Left lobe of liver (tissue), 2 donors: ENCODE data around the gene RAB14. TPM values are rescaled to one million over a fixed set of nuclear protein-coding genes. Genes with fewer than 3 reads are reported as not detected.

ENCODE experiments used
- ATAC-seq: fragments of 200-7000 bp; cut with Tn5 transposase; one replicate; pipeline ENCODE4 v1.9.1; 2020; ENCODE audit warnings: mild to moderate bottlenecking, moderate library complexity
- DNase-seq: peaks from one replicate; pipeline ENCODE4 v3.0.0-alpha.2; 2020; ENCODE audit warnings: low spot score
- total RNA-seq: library from RNA; stranded (reverse); gene quantifications from one replicate; pipeline ENCODE4 v1.2.1, GENCODE V29; 2021
- donor health status: DM: no; HTN: no; CAD: no; lungs with moderate emphysema.
- donor health status: DM: no; HTN: yes; CAD: no.

RAB14 gene
- total RNA-seq, 1 donor from 2014 or later = 50.0 TPM

DNA sequence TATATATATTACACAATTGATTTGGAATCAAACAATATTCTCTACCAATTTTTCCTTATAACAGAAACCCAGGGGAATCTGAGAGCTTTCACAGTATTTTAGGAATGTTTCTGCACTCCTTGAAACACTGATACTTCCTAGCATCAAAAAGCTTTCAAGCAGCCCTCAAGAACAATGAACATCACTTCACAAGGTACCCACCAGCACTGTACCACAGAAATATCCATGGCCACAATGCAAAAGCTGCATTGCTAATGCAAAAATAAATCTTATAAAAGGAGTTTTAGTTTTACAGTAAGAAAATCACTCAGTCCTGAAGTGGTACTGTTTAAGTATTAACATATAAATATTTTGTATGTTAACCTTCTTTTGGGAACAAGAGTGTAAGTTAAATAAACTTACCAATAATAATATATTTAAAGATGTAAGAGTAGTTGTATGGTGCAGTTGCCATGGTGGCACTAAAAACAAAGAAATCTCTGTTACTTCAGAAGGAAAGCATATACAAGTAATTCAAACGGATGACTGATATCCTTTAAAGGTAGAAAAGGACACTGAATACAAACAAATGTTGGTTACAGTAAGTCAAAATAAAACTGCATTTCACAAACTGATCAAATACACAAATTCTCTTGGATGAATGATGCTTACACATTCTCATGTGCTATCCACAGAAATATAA lies 8.6 kb downstream of the RAB14 start:
- DNase-seq (no peak), ATAC-seq (no peak)

DNA sequence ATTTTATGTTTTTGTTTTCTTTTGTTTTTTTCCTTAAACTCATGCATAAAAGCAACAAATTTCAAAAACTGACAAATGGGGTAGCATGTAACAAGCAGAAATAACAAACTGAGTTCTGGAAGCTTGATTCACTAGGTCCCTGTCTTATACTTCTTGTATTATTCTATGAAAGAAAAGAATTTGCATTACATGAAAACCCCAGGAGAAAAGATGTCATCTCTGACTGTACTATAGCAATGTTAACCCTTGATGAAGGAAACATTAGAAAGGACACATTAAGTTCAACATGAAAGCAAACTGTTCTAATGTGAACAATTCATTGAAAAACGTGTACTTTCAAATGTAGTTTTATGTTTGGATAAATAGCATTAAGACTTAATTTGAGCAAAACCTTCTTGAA lies 9.2 kb downstream of the RAB14 start:
- ATAC-seq (no peak), DNase-seq (no peak)

DNA sequence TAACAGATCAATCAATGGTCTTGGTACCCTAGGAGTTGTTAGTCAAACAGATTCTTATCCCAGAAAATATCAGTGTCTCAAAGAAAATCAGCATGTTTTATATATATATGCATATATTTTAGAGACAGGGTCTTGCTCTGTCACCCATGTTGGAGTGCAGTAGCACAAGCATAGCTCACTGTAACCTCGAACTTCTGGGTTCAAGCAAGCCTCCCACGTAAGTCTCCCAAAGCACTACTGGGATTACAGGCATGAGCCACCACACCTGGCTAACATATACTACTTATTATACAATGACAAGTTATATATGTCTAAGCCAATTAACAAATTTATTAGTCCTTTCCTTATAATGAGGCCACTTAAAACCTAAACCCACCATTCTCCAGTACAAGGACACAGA lies 10.4 kb downstream of the RAB14 start:
- no peak for ATAC-seq

DNA sequence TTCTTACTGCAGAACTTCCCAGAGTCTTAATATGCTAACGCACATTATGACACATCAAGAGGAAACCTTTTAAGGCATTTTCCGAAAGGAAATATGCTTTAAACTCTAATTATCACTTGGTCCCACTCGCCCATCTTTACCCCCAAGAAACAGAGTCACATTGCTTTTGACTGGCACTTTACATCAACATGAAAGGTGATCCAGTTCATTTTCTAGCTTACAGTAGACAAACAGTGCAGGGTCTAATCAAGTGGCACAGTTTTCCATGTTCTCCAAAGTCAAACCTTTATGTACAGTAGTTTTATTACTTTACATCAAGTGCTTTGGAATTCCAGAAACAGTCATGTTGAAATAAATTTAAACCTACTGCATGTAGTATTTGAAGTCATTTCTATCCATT lies 12.0 kb downstream of the RAB14 start:
- DNase-seq = no peak
- ATAC-seq = no peak

More for the DNA sequence above, 10.4 kb downstream of the RAB14 start:
- DNase-seq = no peak

DNA sequence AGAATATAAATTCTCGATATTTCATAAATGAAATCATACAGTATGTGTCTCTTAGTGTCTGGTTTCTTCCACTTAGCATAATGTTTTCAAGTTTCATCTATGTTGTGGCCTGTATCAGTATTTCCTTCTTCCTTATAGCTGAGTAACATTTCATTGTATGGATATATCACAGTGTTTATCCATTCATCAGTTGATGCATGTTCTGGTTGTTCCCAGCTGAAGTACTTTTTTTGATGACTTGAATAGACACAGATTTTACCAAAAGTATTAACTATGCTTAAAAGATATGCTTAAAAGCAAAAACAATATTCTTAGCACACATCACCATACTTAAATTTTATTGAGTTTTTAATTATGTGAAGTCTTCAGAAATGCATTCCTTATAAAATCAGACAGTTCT lies 12.7 kb downstream of the RAB14 start:
- no peak for DNase-seq
- no peak for ATAC-seq

DNA sequence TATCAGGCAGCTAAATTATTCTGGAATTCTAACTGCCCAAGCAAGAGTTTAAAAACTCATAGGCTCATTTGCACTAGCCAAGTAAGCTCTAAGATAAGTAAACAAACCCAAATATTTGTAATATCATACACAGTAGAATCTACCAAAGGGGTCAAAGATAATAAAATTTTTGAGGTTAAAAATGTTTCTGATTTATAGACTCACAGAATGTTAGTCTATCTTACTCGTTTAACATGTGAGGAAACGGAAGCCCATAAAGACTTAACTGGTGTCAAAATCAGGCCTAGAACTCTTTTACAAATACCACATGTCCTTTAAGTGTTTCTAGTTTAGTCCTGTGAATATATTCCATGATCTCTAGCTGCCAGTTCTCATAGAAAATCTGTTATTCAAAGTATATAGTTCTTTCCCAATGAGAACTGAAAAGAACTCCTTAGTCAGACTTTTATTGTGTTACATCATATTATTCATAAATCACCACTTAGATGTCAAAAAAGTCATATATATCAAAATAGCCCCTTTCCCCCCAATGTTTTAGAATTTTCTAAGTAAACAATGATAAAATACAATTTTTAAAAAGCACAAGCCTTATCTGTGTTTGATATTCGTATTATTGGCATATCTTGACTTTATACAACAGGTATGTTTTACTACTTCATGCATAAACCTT lies 13.9 kb downstream of the RAB14 start:
- no peak for DNase-seq
- ATAC-seq = peak; percentile 24

GRCh38 chr9:121185774-121186403 lies 15.8 kb downstream of the RAB14 start:
- DNase-seq = no peak
- ATAC-seq = no peak

DNA sequence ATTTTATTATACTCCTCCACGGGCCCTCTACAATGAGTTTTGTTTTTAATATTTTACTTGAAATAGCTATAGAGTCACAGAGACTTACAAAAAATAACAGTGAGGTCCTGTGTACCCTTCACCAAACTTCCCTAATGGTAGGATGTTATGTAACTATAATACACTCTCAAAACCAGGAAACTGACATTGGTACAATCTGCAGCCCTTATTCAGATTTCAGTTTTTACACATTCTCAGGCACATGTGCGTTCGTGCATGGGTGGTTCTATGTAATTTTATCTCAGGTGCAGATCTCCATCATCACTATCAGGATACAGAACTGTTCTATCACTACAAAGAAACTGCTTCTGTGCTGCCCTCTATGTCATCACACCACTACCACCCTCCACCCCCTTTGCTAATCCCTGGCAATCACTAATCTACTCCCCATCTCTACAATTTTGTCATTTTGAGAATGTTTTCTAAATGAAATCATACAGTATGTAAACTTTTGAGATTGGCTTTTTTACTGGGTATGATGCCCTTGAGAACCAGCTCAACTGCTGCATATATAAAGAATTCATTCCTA lies 16.4 kb downstream of the RAB14 start:
- ATAC-seq = no peak

DNA sequence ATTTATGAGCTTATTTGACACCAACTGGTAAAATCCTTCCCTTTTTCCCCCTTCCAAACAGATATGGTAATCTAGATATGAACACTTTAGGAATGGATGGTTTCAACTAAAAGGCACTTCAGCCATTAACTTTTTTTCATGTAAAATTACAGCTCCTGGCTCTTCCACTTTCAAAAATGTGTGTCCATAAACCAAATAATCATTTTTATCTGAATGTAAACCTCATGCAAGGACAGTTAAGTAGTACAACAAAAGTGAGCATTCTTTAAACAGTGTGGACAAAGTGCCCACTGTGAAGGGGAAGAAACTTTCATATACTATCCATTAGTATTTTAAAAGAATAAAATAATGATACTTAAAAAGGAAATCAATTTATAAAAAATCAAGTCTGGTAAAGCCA lies 17.2 kb downstream of the RAB14 start:
- DNase-seq (no peak), ATAC-seq (no peak)

More for the DNA sequence above, 16.4 kb downstream of the RAB14 start:
- DNase-seq = no peak

- ATAC-seq (no peak), DNase-seq (no peak)
These were observed 17.8 kb downstream of the RAB14 start for GRCh38 chr9:121183666-121184423.

GRCh38 chr9:121182989-121183388 lies 18.7 kb downstream of the RAB14 start:
- no peak for ATAC-seq

DNA sequence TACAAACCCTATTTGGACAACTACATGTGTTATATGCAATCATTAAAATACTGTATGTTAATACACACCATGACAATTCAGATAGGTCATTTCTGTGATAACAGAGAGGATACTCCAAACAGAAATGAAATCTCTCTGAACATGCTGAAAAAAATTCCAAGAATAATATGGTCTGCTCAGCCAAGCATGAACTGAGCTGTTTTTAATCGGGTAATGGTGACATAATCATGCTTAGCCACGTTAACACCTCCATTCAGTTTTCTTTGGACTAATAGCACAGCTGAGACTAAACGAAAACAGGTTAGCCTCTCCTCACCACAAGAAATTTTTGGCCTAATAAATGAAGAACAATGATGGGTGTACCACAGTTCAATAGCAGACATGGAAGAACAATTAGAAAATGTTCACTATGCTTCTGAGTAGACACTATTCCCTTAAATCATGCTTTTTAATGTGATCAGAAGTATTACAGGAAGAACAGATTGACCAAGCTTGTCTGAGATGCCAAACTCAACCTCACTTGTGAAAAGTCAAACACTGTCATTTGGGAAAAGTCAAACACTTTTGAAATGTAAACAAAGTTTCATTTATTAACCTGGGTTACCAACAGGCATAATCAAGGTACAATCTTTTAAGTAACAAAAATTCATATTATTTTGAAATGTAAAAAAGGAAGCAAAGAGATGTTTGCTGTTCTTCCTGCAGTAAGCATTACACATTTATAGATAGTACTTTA lies 19.4 kb downstream of the RAB14 start:
- no peak for DNase-seq
- peak; percentile 41 for ATAC-seq

More at GRCh38 chr9:121182989-121183388, 18.7 kb downstream of the RAB14 start:
- DNase-seq = no peak

DNA sequence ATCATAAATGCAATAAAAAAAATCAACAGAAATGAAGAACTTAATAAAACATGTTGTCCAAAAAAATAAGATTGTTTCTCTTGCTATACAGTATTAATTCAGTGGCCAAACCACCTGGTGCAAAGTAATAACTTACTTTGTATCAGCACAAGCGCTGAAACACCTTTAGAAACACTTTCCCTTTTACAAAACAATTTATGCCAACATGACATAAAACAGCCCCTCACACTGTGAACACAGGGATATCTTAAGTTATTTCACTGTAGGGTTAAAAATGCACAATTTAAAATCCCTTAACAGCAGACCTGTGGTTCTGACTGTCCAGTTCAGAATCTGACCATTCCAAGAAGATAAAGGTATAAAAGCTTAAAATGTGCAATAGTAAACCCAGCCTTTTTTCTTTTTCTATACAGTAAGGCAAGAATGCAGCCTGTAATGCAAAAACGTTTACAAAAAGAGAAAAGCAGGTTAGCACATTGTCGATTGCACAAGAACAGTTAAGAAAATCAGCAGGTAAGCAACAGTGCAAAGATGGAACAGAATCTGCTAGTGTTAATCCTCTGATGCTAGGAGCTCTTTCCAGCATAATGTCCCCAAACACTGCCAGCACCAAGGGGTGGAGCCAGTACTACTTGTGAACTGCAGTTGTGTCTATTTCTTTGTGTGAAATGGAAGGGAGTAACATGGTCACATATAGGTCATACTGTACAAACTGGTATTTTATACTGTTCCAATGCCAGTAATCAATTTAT lies 21.6 kb downstream of the RAB14 start:
- ATAC-seq = peak; percentile 69
- DNase-seq = peak; percentile 73

- DNase-seq (peak; percentile 71), ATAC-seq (peak; percentile 64)
These were observed 22.3 kb downstream of the RAB14 start for GRCh38 chr9:121179373-121179721.

DNA sequence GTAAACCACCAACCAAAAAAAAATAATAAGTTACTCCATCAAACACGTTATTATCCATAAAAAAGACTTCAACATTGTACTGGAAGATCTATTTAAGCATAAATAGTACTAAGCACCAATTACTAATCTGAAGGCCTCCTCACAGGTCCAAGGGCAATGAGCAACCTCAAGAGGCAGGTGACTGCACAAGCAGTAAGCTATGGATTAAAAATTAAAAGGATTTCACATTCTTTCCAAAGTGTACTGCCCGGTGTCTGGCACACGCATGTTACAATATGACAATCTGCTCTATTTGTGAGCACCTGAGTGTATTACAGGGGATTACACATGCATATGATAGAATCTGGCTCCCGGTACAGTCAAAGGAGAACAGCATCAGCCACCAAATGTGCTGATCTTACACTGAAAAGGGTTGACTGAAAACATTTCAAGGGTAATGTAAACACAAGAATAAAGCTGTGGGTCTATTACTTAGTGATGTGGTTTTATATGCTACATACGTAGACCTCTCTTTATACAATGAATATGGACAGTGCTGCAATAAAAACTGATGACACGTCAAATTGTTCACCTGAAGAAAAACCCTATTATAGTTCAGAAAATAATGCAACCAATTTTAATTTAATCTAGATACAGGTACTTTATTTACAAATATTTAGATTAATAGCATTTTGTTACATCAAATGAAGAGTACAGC lies 22.8 kb downstream of the RAB14 start:
- ATAC-seq = peak; percentile 71
- DNase-seq = peak; percentile 66

DNA sequence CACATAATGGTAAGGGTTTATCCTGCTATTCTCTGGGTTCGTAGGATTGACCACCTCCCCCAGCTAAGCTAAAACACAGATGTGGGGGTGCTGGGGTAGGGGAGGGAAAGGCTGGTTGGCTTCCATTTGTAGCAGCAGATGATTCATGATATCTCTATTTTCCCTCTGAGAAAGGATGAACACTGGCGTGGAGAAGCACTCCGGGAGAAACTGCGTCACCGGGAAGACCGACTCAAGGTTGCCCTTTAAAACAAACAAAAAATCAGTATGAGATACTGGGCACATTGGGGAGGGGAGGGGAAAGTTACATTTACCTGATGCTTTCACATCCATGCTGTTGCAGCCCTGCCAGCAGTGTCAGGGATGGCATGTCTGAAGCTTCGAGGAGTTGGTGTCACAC lies 28.2 kb downstream of the RAB14 start:
- ATAC-seq = no peak
- DNase-seq = no peak

DNA sequence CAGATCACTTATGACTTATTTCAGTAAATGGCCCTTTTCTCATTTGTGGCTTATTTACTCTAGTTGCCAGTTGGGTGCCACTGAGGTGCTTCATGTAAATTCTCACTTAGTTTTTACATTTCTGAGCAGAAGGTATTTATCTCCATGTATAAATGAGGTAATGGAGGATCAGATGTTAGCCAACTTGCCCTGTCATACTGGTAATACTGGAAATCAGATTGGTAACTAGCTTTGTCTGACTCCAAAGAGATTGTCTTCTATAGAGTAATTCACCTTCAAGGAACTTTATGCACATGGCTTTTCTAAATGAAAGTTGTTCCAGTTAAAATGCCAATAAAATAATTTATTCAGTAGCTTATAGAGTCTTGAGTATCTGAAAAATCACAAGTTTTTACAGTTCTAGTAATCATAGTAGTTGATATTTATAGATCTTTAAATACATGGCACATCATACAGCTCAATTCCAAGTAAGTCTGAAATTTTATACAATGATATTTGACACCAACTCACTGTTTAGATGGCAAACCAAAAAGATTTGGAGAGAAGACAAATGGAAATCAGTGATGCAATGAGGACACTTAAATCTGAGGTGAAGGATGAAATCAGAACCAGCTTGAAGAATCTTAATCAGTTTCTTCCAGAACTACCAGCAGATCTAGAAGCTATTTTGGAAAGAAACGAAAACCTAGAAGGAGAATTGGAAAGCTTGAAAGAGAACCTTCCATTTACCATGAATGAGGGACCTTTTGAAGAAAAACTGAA lies 28.8 kb downstream of the RAB14 start:
- DNase-seq = no peak
- no peak for ATAC-seq

DNA sequence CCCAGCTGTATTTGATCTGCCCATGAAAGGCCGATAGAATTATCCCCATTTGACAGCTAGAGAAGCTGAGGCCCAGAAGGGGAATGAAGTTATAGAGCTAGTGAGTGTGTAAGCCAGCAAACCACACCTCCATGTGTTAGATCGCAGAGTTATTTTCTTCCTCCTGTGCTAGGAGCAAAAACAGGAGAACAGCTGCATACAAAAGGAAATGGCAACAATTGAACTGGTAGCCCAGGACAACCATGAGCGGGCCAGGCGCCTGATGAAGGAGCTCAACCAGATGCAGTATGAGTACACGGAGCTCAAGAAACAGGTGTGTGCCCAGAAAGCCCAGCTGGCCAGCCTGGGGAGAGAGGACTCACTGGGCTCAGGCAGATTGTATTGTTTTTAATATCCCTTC lies 30.4 kb downstream of the RAB14 start:
- no peak for ATAC-seq
- DNase-seq = no peak
